Measurements from ENCODE around the gene MED12L.

The MED12L gene

DNA sequence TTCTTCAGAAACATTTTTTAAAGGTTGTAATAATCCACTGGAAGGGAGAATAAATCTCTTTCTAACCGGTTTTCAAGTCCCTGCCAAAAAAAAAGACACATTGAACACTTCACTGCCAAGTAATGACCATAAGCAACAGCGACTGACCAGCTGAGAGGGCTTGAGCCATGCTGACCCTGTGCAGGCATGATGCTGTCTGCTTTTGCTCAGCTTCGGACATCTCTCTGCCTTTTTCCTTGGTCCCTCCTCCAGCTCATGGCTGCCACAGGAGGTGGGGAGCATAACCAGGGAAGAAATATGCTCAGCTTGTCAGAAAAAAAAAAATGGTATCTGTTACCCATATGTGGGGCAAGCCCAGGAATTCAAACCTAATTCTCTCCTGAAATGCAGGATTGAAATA is 373.9 kb downstream of the MED12L start:
- no peak overlapping the region for H3K4me3 ChIP-seq (replicated peaks; ENCODE audit: low read depth, low read length)
- TF ChIP-seq, protein P1, sequence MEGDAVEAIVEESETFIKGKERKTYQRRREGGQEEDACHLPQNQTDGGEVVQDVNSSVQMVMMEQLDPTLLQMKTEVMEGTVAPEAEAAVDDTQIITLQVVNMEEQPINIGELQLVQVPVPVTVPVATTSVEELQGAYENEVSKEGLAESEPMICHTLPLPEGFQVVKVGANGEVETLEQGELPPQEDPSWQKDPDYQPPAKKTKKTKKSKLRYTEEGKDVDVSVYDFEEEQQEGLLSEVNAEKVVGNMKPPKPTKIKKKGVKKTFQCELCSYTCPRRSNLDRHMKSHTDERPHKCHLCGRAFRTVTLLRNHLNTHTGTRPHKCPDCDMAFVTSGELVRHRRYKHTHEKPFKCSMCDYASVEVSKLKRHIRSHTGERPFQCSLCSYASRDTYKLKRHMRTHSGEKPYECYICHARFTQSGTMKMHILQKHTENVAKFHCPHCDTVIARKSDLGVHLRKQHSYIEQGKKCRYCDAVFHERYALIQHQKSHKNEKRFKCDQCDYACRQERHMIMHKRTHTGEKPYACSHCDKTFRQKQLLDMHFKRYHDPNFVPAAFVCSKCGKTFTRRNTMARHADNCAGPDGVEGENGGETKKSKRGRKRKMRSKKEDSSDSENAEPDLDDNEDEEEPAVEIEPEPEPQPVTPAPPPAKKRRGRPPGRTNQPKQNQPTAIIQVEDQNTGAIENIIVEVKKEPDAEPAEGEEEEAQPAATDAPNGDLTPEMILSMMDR (IDR thresholded peaks at IDR 0.05; ENCODE audit: low read depth, low read length, missing control alignments), result no peak

GRCh38 chr3:151460228-151460627 is 374.8 kb downstream of the MED12L start:
- no peak overlapping the region for H3K4me3 ChIP-seq (replicated peaks; ENCODE audit: low read depth, low read length)
- DNase-seq (ENCODE audit: extremely low read depth, low read depth), result no peak
- TF ChIP-seq, protein P1 (IDR thresholded peaks at IDR 0.05; ENCODE audit: low read depth, low read length, missing control alignments), result no peak

More for the DNA sequence above, 373.9 kb downstream of the MED12L start:
- no peak for DNase-seq (ENCODE audit: extremely low read depth, low read depth)

DNA sequence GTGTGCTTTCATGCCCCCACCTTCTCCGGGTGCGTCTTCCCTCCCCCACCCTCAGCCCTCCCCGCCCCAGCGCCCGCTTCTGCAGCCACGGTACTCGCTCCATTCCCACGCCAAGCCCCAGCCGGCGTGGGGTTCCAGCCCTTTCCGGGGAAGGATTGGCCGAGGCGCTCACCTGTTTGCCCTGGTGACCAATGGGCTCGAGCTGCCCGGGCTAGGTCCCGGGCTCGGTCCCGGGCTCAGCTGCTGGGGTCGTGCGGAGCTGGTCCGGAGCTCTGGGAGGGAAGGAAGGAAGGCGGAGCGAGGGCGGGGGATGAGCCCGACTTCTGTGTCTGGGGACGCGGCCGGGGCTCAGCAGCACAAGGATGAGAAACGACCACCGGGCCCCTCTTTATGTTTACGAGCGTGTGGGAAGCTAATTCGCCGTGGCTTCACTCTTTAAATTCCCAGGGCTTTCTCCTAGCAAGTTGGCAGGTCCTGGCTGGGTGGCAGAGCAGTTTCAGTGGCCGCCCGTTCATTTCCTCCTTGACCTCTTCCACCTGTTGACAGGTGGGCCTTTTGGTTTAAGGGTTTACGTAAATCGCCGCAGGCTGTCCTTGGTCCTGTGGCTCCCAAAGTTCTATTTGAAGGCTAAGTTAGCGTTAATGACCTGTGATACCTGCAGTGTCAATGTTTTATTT is 375.4 kb downstream of the MED12L start, which contains the start of gene IGSF10:
IGSF10 (minus strand) TSS at position 288 of the 677 bp plus-strand sequence. CDS start 2,352 bp downstream, outside the sequence.
- H3K4me3 ChIP-seq (replicated peaks; ENCODE audit: low read depth, low read length), result peak within 1 kb of the TSS; percentile 44
- no peak for DNase-seq (ENCODE audit: extremely low read depth, low read depth)
- TF ChIP-seq, protein P1 (IDR thresholded peaks at IDR 0.05; ENCODE audit: low read depth, low read length, missing control alignments), result no peak

GRCh38 chr3:151462278-151462780 is 376.9 kb downstream of the MED12L start:
- TF ChIP-seq, protein P1 (IDR thresholded peaks at IDR 0.05; ENCODE audit: low read depth, low read length, missing control alignments), result no peak
- H3K4me3 ChIP-seq (replicated peaks; ENCODE audit: low read depth, low read length), result no peak overlapping the region
- no peak for DNase-seq (ENCODE audit: extremely low read depth, low read depth)

DNA sequence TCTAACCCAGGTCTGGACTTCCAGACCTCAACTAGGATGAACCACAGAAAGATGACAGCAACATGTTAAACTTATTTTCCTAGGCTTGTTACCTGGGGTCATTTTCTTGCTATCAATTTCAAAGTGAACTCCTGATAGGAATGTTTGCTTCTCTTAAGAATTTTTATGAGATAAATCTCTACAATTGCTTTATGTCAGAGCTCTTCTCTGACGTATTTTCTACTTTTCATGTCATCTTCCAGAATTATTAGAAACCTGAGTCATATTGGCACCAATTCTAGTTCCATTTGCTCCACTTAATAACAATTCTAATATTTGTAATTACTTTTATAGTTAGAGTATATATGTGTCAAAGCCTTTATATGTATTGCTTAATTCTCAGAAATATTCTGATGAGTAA is 377.5 kb downstream of the MED12L start:
- TF ChIP-seq, protein P1 (IDR thresholded peaks at IDR 0.05; ENCODE audit: low read depth, low read length, missing control alignments), result no peak
- no peak overlapping the region for H3K4me3 ChIP-seq (replicated peaks; ENCODE audit: low read depth, low read length)
- no peak for DNase-seq (ENCODE audit: extremely low read depth, low read depth)

DNA sequence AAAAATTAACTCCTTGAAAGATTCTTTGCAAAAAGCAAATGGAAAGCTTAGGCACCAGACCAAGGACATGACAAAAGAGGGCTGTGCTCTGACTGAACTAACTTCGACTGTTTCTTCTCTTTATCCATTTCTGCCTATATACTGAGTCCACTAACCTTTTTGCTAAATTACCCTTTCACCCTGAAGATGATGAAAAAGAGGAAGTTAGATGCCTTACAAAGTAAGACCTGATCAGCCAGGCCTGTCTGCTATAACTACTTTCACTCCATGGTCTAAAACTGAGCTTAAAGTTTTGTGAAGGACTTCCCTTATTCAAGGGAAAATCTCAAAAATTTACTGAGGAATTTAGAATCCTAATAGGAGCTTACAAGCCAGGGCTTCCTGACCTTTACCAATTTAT is 381.6 kb downstream of the MED12L start:
- TF ChIP-seq, protein P1 (IDR thresholded peaks at IDR 0.05; ENCODE audit: low read depth, low read length, missing control alignments), result no peak
- no peak for DNase-seq (ENCODE audit: extremely low read depth, low read depth)
- H3K4me3 ChIP-seq (replicated peaks; ENCODE audit: low read depth, low read length), result no peak overlapping the region
